GM19043 (cell line): Measurements from ENCODE around the gene HOXC6.

ENCODE experiments used
- ATAC-seq: cut with Tn5 transposase; IDR thresholded peaks from one replicate; pipeline ENCODE4 v1.9.1; 2021; ENCODE audit warnings: low read depth; ENCODE audit not compliant: unreplicated experiment

The HOXC6 gene

DNA sequence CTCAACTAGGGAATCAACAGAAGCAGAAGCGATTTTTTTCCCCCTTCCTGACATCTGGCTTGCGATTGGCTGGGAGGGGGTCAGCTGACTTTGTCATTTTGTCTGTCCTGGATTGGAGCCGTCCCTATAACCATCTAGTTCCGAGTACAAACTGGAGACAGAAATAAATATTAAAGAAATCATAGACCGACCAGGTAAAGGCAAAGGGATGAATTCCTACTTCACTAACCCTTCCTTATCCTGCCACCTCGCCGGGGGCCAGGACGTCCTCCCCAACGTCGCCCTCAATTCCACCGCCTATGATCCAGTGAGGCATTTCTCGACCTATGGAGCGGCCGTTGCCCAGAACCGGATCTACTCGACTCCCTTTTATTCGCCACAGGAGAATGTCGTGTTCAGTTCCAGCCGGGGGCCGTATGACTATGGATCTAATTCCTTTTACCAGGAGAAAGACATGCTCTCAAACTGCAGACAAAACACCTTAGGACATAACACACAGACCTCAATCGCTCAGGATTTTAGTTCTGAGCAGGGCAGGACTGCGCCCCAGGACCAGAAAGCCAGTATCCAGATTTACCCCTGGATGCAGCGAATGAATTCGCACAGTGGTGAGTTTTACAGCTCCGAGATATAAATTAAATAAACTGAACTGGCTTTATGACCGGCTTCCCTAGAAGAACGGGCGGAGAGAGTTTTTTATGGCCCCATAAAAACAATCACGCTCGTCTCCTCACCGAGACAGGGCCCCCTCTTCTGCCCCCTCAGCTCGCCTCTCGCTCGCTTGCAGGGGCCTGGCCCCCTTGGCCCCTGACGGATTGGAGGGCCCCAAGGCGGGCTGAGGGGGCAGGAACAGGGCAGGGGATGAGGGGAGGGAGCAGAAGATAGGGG is at the start of gene HOXC6:
Gene HOXC6 (plus strand): TSS at position 127 of the 888 bp plus-strand sequence. CDS start 82 bp downstream, at position 209.
- ATAC-seq = no peak

GRCh38 chr12:53978477-53979356 is 49.5 kb upstream of the HOXC6 start:
- no peak for ATAC-seq

- no peak for ATAC-seq
These were observed 48.0 kb upstream of the HOXC6 start for GRCh38 chr12:53980104-53980801.

- ATAC-seq = no peak
These were observed 47.3 kb upstream of the HOXC6 start for GRCh38 chr12:53980802-53981496.

DNA sequence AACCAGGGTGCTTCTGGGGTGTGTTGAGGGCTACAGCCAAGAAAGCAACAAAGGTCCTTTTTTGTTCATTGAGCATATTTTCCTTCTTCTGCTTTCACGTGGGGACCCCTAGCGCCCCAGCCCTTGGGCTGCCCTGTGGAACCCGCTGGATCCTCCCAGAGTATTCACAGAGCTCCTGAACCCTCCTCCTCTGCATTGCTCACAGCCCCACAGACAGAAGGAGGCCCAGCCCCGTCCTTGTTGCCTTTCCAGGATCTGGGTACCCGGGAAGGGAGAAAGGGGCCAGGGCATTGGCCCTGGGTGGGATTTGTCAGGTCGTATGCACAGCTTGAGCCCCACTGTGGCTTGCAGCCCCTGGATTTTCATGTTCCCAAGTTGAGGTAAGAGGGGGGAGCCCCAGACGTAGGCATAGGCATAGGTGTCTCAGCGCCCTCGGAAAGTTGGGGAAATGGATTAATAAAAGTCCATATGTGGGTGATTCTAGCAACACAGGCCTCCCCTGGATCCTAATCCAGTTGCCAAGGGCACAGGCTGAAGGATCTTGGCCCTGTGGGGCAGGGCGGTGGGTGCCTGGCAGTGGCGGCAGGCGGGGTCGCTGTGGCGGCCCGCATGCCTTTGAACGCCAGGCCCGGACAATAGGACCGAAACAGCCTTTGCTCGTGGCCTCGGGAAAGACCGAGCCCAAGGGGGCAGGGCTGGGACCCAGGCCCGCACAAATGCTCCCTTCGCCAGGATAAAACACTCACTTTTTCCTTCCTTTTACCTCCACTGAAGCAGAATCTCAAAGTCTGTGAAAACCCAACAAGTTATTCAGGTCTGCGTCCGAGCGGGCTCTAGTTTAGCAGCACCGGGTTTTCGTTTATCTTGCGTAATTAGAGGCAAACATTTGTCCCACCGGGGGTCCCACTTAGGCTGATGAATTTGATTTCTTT is 46.3 kb upstream of the HOXC6 start:
- no peak for ATAC-seq

DNA sequence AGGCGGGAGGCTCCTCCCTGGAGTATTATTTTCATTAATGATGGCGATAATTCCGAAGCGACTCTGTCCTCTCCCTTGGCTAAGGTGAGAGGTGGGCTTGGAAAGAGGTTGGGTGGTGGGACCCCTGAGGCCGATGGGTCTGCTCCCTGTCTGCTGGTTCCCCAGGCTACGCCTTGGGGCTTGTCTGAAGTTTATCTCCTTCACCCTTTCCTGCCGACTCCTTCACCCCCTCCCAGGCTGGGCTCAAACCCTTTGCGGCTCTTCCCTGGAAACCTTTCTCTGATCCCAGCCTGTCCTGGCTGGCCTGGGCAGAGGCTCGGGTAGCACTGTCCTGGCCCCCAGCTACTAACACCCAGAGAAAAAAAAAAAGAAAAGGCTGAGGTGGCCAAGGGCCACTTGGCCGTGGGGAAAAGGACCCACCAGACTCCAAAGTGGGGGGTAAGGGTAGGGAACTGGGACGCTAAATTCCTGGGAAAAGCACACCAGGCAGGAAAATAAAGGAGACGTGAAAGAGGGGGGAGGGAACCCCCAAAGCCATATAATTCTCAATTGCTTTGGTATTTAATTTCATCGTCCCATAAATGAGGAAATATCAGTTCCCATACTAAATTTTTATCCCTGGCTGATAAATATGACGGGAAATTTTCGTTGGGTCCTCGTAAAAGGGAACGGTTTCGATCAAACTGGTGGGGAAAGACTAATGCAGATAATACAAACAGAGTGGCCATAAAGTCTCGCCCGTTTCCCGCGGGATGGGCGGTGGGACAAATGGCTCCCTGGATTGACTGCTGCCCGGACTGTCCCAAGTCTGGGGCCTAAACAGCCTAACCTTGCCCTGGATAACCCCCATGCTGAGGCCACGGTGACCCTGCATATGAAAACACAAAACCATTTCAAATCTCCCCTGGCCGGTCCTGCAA is 45.3 kb upstream of the HOXC6 start:
- ATAC-seq = no peak

- no peak for ATAC-seq
These were observed 44.7 kb upstream of the HOXC6 start for GRCh38 chr12:53983568-53983949.

DNA sequence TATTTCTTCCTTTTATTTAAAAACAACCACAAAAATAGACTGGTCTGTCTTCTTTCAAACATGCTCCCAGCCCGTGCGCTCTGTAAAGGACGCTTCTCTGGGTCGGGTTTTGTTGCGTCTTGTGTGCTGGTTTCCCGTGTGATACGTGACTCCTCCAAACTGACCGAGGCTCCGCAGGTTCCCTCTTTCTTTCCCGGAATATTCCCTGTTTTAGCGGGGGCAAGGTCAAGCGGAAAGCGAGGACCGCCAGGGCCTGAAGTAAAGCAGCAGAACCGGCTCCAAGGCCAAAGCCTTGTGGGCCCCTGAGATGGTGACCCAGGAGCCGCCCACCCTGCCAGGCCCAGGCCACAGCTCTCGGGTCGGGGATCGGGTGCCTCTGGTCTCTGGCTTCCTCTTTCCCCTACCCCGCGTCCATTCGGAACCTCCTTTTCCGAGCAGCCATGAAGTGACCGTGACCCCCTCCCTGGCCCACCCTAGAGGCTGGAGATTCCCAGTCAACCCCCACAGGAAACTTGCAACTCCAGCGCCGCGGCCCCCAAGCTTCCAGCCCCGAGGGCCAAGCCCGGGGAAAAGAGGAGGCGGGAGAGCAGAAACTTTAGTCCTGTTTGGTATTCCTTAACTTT is 44.2 kb upstream of the HOXC6 start:
- ATAC-seq = no peak

GRCh38 chr12:53984901-53985691 is 43.1 kb upstream of the HOXC6 start, which contains the start of gene HOXC10:
Gene HOXC10, plus strand, starts transcription at chr12:53985146. Its CDS starts 114 bp downstream, at chr12:53985260.
- ATAC-seq = no peak

DNA sequence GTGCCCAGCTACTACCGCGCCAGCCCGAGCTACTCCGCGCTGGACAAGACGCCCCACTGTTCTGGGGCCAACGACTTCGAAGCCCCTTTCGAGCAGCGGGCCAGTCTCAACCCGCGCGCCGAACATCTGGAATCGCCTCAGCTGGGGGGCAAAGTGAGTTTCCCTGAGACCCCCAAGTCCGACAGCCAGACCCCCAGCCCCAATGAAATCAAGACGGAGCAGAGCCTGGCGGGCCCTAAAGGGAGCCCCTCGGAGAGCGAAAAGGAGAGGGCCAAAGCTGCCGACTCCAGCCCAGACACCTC is 42.6 kb upstream of the HOXC6 start:
- ATAC-seq = no peak

- ATAC-seq = no peak
These were observed 42.1 kb upstream of the HOXC6 start for GRCh38 chr12:53985994-53986685.

DNA sequence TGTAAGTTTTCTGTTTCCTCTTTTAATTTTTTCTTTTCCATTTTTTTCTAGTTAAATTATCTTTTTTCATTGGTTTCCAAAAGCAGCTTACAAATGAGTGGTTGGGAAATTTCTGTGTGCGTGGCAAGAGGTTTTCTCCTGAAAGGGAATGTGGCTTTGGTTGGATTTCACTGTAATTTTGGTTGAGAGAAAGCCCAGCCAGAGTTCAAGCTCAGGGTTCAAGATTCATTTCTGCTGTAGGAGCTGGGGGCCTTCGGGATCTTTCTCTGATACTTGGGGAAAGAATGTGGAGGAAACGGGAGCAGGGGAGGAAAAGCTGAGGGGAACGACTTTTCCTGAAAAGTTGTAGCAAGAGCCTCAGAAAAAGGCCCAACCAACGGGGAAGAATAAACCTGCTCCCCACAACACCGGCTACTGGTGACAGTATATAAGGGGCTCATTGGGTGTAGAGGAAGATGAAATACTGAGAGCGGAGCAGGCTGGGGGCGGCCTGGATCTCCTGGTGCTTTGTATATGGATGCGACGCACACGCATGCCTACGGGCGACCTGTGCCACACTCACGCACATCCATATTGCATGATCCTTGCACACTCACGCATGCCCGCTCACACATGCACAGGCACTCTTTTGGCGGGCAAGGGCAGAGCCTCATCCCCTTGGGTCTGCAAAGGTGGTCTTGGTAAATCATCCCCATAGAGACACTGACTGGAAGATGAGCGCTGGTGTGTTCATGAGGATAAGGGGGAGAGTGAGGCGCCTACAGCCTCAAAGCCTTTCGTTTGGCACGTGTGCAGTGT is 41.4 kb upstream of the HOXC6 start:
- no peak for ATAC-seq

DNA sequence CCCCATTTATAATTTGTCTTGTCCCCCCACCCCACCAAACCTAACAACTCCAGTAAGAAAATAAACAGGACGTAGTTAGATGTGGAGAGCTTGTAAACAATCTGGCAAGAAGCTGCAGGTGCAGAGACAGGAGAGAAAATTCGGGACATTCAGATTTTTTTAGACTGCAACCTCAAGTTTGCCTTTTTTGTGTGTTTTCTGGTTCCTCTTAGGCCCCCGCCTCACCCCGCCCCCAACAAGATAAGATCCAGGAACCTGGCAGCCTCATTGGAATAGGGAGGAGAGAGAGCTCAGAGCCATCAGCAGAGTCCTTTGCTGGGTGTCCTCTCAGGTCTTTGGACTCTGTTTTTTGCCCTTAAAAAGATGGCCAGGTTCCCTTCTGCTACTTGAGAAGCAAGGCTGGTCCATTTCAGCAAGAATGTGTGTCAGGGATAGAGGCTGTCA is 40.4 kb upstream of the HOXC6 start:
- no peak for ATAC-seq

GRCh38 chr12:53988541-53989226 is 39.6 kb upstream of the HOXC6 start:
- no peak for ATAC-seq
